ENCODE measurements around the gene SCGB1D2.
"Not testable (repeated sequence)": the region's sequence is repeated elsewhere in the genome, so short reads cannot be mapped to it uniquely, and the experiment has no call there.

The SCGB1D2 gene

GRCh38 chr11:62242021-62242420 lies at the start of gene SCGB1D2:
SCGB1D2 (plus strand) TSS chr11:62242239; CDS start chr11:62242308, 69 bp downstream.
- DNase-seq (ENCODE audit: low spot score), result peak; percentile 60

- peak; percentile 58 for DNase-seq (ENCODE audit: low spot score)
These were observed 48.1 kb upstream of the SCGB1D2 start for GRCh38 chr11:62193952-62194351.

GRCh38 chr11:62195010-62195409 lies 47.0 kb upstream of the SCGB1D2 start:
- not testable (repeated sequence) for DNase-seq (ENCODE audit: low spot score)

GRCh38 chr11:62195945-62196344 lies 46.1 kb upstream of the SCGB1D2 start:
- no peak for DNase-seq (ENCODE audit: low spot score)

GRCh38 chr11:62197400-62197799 lies 44.6 kb upstream of the SCGB1D2 start:
- DNase-seq (ENCODE audit: low spot score), result not testable (repeated sequence)

GRCh38 chr11:62201376-62201775 lies 40.7 kb upstream of the SCGB1D2 start:
- no peak for DNase-seq (ENCODE audit: low spot score)

DNA sequence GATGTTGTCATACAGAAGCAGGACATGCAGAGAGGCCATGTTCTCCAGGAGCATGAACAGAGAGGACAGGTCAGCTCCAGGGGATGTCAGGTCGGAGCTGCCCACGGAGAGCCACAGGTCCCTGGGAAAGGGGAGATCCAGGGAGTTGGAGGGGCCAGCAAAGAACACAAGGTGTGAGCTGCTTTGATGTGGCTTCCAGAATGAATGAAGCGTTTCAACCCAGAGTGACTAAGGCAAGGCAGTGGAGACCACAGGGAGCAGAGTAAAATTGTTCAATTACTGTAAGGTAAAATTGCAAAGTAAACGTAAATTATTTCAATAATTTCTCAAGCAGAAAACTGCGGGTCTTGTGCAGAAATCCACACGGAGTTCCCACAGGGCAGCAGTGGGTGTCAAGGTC lies 39.1 kb upstream of the SCGB1D2 start:
- DNase-seq (ENCODE audit: low spot score), result no peak

- DNase-seq (ENCODE audit: low spot score), result no peak
These were observed 37.6 kb upstream of the SCGB1D2 start for GRCh38 chr11:62204430-62204829.

DNA sequence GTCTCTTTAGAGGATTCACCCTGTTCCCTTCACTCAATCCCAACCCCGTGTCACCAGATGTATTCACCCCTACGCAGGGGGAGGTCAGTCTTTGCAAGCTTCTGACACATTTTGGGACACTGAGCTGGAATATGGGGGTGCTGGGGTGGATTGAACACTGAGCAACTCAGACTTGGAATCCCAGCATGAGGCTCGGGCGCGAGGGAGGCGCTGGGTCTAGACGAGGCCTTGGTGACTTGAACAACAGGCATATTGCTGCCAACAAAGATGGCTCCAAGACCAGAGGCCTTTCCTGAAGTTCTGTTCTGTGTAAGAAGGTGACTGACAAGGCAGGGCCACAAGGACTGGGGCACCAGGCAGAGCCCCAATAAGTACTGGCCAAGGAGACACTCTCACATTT lies 36.6 kb upstream of the SCGB1D2 start:
- no peak for DNase-seq (ENCODE audit: low spot score)

DNA sequence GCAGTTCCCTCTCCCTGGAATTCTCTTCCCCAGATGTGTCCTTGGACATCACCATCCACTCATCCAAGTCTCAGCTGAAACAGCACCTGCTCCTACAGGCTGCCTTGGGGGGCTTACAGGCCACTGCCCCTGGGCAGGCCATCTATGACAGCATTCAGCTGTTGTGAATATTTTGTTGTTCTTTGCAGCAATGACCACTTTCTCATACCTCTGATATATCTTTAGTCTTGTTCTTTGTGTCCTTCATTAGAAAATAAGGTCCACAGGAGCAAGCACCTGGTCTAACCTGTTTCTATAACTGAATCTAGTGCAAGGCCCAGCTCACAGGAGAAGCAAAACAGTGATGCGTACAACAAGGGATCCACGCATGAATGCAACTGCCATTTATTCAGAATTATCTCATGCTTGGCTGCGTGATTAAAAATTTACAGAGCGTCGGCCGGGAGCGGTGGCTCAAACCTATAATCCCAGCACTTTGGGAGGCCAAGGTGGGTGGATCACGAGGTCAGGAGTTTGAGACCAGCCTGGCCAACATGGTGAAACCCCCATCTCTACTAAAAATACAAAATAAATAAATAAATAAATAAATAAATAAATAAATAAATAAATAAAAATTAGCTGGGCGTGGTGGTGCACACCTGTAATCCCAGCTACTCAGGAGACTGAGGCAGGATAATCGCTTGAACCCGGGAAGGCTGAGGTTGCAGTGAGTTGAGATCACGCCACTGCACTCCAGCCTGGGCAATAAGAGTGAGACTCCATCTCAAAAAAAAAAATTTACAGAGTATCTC lies 35.6 kb upstream of the SCGB1D2 start:
- not testable (repeated sequence) for DNase-seq (ENCODE audit: low spot score)

DNA sequence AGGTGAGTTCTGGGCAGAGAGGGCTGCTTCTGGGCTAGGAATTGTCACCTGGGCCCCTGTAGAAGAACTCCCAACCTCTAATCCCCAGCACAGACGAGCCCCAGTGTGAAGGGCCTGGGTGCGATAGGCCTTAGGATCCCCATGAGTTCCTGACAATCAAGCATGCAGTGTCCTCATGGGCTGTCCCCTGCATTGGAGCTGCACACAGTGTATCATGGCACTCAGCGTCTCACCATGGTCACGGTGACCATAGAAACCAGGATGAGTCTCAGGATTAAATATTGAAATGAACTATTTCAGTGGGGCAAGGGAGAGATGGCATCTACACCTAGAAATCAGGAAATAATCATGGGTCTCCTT lies 33.3 kb upstream of the SCGB1D2 start:
- DNase-seq (ENCODE audit: low spot score), result no peak

- peak; percentile 43 for DNase-seq (ENCODE audit: low spot score)
These were observed 24.8 kb upstream of the SCGB1D2 start for GRCh38 chr11:62217191-62217748.

DNA sequence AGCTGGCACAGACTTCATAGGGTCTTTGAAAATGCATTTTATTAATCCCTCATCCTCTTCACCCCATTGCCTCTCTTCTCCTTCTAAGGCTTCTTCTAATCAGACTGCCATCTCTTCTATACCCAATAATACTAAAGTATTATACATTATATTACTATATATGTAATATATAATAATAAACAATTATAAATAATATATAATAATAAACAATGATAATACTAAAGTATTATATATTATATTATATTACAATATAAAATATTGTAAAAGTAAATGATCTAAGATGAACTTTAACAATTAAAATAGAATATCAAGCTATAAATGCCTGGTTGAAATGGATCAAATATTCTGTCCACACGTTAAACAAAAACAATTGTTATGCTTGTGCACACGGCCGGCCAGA lies 20.5 kb upstream of the SCGB1D2 start:
- no peak for DNase-seq (ENCODE audit: low spot score)

GRCh38 chr11:62223095-62223494 lies 18.9 kb upstream of the SCGB1D2 start:
- no peak for DNase-seq (ENCODE audit: low spot score)

DNA sequence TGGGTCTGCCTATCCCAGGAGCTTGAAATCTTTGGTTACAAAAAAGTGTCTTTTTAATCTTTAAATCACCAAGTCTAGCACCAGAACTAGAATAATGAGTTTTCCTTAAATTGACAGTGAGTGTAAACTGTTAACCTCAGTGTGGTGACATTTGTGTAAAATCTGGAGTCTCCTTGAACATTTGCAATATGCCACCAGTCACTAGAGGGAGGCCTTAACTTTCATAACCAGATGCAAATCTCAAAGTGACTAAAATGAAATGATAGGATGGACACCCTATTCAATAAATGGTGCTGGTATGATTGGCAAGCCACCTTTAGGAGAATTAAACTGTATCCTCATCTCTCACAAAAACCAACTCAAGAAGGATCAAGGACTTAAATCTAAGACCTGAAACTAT lies 8.3 kb upstream of the SCGB1D2 start:
- DNase-seq (ENCODE audit: low spot score), result no peak

- no peak for DNase-seq (ENCODE audit: low spot score)
These were observed 5.9 kb upstream of the SCGB1D2 start for GRCh38 chr11:62236187-62236586.

- no peak for DNase-seq (ENCODE audit: low spot score)
These were observed 4.5 kb upstream of the SCGB1D2 start for GRCh38 chr11:62237499-62237898.

DNA sequence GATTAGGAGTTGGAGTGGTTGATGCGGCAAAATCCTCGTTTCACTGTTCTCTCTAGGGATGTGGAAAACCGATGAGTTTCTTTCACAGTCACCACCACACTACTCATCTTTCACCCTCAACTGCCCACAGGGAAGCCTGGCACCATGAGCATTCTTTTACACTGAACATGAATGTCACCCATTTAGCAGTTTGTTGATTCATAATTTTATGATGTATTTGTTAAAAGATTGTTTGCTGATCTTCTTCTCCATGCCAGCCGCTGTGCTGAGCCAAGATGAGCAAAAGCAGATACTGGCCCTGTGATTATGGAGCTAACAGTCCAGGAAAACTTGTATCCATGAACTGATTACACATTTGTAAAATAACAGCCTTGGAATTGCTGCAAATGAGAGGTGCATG lies 3.9 kb upstream of the SCGB1D2 start:
- no peak for DNase-seq (ENCODE audit: low spot score)

DNA sequence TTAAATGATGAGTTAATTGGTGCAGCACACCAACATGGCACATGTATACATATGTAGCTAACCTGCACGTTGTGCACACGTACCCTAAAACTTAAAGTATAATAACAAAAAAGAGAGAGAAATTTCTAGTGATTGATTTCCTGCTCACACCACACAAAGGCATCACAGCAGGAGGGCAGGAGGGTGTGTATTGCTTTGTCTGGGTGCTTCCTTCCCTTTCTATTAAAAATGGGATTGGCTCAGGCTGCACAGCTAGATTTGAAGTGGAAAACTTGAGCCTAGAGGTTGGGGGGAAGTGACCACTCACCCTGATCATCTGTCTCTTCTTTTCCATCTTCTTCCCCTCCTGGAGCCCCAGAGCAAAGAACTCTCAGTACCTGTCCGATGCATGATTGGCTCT lies 944 bp upstream of the SCGB1D2 start:
- no peak for DNase-seq (ENCODE audit: low spot score)

DNA sequence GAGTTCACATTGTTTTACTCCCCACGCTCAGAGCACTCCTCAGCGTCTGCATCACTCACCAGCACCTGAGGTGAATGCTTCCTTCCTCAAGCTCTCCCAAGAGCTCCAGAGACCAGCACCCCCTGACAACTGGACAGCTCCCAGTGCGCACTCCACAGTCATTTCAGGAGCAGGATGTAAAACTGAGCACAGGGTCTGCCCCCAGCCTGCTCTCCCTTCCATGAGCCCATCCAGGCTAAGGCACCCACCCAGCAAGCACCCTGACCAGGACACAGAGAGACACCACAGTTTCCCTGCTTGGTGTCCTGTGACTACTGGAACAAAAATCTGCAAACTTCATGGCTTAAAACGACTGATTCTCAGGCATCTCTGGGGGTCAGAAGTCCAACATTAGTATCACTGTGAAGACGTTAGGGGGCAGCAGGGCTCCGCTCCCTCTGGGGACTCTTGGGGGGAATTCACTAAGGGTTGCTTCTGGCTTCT lies 3.3 kb downstream of the SCGB1D2 start:
- peak; percentile 61 for DNase-seq (ENCODE audit: low spot score)

GRCh38 chr11:62251698-62252097 lies 9.7 kb downstream of the SCGB1D2 start:
- DNase-seq (ENCODE audit: low spot score), result no peak

DNA sequence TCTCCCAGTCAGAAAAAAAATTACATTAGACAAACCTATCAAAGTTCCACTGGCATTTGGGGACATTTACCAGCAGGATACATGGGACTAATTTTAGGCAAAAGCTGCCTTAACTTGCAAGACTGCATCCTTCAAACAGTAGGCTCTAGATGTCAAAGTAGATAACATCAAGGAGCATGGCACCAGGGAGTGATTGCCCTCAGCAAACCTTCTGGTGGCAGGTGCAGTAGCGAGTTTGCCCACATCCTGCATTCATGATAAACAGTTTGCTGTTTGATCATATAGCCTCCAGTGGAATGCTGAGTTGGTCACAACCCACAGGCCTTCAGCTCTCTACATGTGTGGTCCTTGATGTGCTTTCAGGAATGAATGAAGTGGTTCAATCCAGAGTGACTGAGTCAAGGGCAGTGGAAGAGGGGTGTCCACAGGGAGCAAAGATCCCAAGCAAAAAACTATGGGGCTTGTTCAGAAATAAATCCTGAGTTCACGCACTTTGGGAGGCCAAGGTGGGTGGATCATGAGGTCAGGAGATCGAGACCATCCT lies 12.0 kb downstream of the SCGB1D2 start:
- no peak for DNase-seq (ENCODE audit: low spot score)

DNA sequence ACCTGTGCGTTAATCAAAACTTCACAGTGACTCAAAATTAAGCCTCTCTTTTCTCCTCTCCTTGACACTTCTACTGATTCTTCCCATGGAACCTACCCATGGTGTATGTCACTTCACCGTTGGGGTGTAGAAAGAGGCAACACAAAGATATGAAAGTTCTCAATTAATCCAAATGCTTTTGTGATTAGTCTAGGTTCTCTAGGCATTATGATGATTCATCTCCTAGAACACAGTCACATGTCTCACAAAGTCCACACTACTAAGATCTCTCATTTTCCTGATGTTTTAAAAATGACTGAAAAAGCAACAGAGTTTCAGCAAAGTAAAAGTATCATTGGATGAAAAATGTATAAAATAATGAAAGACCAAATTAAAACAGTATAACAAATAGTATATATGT lies 14.2 kb downstream of the SCGB1D2 start:
- DNase-seq (ENCODE audit: low spot score), result no peak

Measured in iPS-NIHi11 (cell line).